Parathyroid adenoma (tissue), 2 donors: ENCODE data around the gene MEIS1.

ENCODE experiments used
- H2AFZ ChIP-seq: fragments of 300-600 bp; sonication (generic); one replicate; pipeline ENCODE4 v1.7.0; 2017; ENCODE audit warnings: antibody characterized with exemption, mild to moderate bottlenecking
- H3K27ac ChIP-seq: fragments of 300-600 bp; sonication (generic); one replicate; pipeline ENCODE4 v1.7.0; 2017
- H3K27me3 ChIP-seq: fragments of 300-600 bp; sonication (generic); one replicate; pipeline ENCODE4 v1.7.0; 2017; ENCODE audit warnings: low read length; ENCODE audit not compliant: control insufficient read depth, insufficient read depth
- H3K36me3 ChIP-seq: fragments of 300-600 bp; sonication (generic); one replicate; pipeline ENCODE4 v1.7.0; 2017; ENCODE audit warnings: low read length; ENCODE audit not compliant: control insufficient read depth, insufficient read depth
- H3K4me1 ChIP-seq: fragments of 300-600 bp; sonication (generic); one replicate; pipeline ENCODE4 v1.7.0; 2017; ENCODE audit warnings: control low read depth
- H3K4me2 ChIP-seq: fragments of 300-600 bp; sonication (generic); one replicate; pipeline ENCODE4 v1.7.0; 2017; ENCODE audit warnings: low read length
- H3K4me3 ChIP-seq: fragments of 300-600 bp; sonication (generic); one replicate; pipeline ENCODE4 v1.7.0; 2017; ENCODE audit warnings: low read depth, low read length
- H3K79me2 ChIP-seq: fragments of 300-600 bp; sonication (generic); one replicate; pipeline ENCODE4 v1.7.0; 2017; ENCODE audit warnings: control low read depth
- H3K9ac ChIP-seq: fragments of 300-600 bp; sonication (generic); one replicate; pipeline ENCODE4 v1.7.0; 2017; ENCODE audit warnings: mild to moderate bottlenecking
- H3K9me3 ChIP-seq: fragments of 300-600 bp; sonication (generic); one replicate; pipeline ENCODE4 v1.7.0; 2017; ENCODE audit warnings: low read length; ENCODE audit not compliant: control insufficient read depth
- TF ChIP-seq, protein P1 (sequence below): fragments of 300-600 bp; sonication (generic); IDR thresholded peaks from one replicate; pipeline ENCODE4 v1.7.0; 2017; ENCODE audit warnings: antibody characterized with exemption, mild to moderate bottlenecking
- donor health status: primary hyperparathyroidism.

Gene MEIS1

DNA sequence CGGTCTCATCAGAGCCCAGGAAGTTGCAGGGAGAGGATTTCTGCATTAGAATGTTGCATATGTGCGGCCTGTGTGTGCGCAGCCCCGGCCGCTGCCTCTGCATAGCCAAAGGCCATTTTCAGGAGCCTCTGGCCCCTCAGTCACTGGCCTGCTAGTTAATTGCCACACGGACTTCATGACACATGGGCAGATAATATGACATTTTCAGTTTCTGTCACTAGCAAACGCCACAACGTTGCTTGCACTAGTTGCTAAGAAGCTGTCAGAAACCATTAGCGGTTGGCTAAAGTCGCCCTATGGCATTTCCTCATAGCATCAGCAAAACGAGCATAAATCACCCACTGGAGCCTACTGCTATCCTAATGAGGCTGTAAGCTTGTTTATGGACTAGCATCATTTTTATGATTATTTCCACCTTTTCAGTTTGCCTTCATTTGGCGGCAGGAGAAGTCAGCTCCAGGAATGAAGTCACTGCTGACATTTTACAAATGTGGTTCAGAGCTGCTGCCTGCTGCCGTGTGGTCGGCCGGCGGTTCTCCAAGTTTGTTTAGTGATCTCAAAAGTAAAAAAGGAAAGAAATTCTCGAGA, 73.7 kb downstream of the MEIS1 start:
- TF ChIP-seq, protein P1, sequence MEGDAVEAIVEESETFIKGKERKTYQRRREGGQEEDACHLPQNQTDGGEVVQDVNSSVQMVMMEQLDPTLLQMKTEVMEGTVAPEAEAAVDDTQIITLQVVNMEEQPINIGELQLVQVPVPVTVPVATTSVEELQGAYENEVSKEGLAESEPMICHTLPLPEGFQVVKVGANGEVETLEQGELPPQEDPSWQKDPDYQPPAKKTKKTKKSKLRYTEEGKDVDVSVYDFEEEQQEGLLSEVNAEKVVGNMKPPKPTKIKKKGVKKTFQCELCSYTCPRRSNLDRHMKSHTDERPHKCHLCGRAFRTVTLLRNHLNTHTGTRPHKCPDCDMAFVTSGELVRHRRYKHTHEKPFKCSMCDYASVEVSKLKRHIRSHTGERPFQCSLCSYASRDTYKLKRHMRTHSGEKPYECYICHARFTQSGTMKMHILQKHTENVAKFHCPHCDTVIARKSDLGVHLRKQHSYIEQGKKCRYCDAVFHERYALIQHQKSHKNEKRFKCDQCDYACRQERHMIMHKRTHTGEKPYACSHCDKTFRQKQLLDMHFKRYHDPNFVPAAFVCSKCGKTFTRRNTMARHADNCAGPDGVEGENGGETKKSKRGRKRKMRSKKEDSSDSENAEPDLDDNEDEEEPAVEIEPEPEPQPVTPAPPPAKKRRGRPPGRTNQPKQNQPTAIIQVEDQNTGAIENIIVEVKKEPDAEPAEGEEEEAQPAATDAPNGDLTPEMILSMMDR: no peak
- Histone ChIP-seq H3K4me2 (no peak overlapping the region), H3K4me1 (peaks cover 4% of the 10 kb centered on the region)

DNA sequence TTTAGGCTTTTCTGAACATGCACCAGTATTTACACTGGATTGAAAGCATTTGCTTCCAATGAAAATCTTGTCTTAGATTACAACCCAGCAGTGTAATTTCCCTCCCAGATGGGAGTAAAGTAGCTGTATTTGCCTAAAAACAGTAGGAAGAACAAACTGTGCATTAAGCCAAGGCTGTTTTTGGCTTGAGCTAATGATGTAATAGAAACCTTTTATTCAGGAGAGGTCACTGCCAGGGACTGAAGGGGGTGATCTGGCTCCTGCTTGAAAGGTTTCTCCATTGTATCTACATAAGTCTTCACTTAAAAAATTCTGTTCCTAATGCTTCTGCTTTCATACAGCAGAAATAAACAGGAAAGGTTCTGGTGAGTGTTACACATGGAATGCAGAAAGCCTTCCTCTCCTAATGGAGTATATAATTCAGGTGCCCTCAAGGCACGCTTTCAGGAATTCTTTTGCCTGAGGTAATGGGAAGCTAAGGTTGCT, 74.4 kb downstream of the MEIS1 start:
- H3K4me1 ChIP-seq: peaks cover 4% of the 10 kb centered on the region

More for the DNA sequence above, 73.7 kb downstream of the MEIS1 start:
- no peaks in the 10 kb centered on the region for H3K36me3 ChIP-seq
- no peak overlapping the region for H3K9ac ChIP-seq
- H3K27ac ChIP-seq: no peak overlapping the region
- H2AFZ ChIP-seq: no peak overlapping the region
- no peaks in the 10 kb centered on the region for H3K79me2 ChIP-seq
- no peaks in the 10 kb centered on the region for H3K9me3 ChIP-seq
- H3K4me3 ChIP-seq: no peak overlapping the region
- no peaks in the 10 kb centered on the region for H3K27me3 ChIP-seq

DNA sequence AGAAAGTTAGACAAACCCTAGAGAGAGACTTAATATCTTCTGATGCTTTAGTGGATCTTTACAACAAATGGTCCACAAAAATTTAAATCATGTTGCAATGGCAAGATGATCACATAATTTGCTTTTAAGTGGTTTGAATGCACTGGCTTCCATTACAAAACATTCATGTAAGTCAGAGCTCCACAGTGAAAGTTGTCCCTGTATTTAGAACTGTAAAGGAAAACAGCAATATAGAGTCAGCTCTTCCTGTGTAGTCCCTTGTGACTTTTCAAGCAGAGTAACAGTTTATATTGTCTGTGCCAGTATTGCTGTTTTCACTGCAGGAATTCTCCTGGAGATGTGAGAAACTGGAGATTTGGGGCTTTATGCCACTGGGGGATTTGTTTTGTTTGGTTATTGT, 77.7 kb downstream of the MEIS1 start:
- Histone ChIP-seq H3K4me2 (no peak overlapping the region), H3K36me3 (no peaks in the 10 kb centered on the region), H3K27me3 (no peaks in the 10 kb centered on the region), H3K4me1 (no peaks in the 10 kb centered on the region), H3K79me2 (no peaks in the 10 kb centered on the region), H2AFZ (no peak overlapping the region), H3K9ac (no peak overlapping the region), H3K4me3 (no peak overlapping the region), H3K9me3 (no peaks in the 10 kb centered on the region), H3K27ac (no peak overlapping the region)
- TF ChIP-seq, protein P1: no peak

More for the DNA sequence above, 74.4 kb downstream of the MEIS1 start:
- H2AFZ ChIP-seq: no peak overlapping the region
- H3K36me3 ChIP-seq: no peaks in the 10 kb centered on the region
- no peaks in the 10 kb centered on the region for H3K79me2 ChIP-seq
- TF ChIP-seq, protein P1: no peak
- no peak overlapping the region for H3K4me3 ChIP-seq
- no peak overlapping the region for H3K4me2 ChIP-seq
- no peak overlapping the region for H3K27ac ChIP-seq
- H3K9ac ChIP-seq: no peak overlapping the region
- no peaks in the 10 kb centered on the region for H3K27me3 ChIP-seq
- no peaks in the 10 kb centered on the region for H3K9me3 ChIP-seq

DNA sequence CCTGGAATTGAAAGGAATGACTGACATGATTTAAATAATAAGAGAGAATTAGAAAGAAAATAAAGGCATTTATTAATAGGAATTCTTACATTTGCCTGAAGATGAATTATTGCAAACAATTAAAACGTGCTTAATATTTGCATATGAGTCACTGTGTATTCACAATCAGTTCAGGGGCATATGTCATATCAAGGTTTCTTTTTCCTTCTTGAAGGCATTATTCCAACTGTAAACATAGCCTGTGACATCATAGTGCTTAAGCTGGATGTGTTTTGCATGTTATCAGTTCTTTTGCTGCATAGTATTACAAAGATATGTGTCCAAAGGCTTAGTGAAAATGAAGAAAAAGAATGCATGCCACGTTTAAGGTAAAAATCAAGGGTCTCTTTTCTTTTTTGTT, 80.8 kb downstream of the MEIS1 start:
- TF ChIP-seq, protein P1: no peak
- Histone ChIP-seq H3K9ac (no peak overlapping the region), H2AFZ (no peak overlapping the region), H3K4me1 (no peaks in the 10 kb centered on the region), H3K79me2 (no peaks in the 10 kb centered on the region), H3K36me3 (no peaks in the 10 kb centered on the region), H3K4me3 (no peak overlapping the region), H3K27ac (no peak overlapping the region), H3K9me3 (no peaks in the 10 kb centered on the region), H3K27me3 (no peaks in the 10 kb centered on the region), H3K4me2 (no peak overlapping the region)

DNA sequence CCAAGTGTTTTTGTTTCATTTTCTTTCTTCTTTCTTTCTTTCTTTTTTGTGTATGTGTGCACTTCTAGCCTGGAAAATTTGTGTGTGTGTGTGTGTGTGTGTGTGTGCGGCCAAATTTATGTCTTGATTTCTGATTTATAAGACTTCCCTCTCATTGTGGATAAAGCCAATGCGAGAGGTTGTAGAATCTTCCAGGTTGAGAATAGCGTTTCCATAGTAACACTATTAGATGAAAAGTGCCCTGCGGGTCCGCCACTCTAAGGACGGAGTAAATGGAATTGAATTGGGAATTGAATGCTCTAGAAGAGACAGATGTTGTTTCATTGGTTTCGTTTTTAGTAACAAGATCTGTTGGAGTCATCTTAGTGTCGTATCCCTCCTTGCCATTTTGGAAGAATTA, 81.6 kb downstream of the MEIS1 start:
- no peak overlapping the region for H2AFZ ChIP-seq
- no peaks in the 10 kb centered on the region for H3K9me3 ChIP-seq
- no peaks in the 10 kb centered on the region for H3K27me3 ChIP-seq
- no peak overlapping the region for H3K27ac ChIP-seq
- TF ChIP-seq, protein P1: no peak
- H3K4me3 ChIP-seq: no peak overlapping the region
- no peak overlapping the region for H3K9ac ChIP-seq
- no peaks in the 10 kb centered on the region for H3K36me3 ChIP-seq
- H3K4me1 ChIP-seq: no peaks in the 10 kb centered on the region
- no peaks in the 10 kb centered on the region for H3K79me2 ChIP-seq
- no peak overlapping the region for H3K4me2 ChIP-seq
